ENCODE measurements around the gene PDZD2.

PDZD2 gene

DNA sequence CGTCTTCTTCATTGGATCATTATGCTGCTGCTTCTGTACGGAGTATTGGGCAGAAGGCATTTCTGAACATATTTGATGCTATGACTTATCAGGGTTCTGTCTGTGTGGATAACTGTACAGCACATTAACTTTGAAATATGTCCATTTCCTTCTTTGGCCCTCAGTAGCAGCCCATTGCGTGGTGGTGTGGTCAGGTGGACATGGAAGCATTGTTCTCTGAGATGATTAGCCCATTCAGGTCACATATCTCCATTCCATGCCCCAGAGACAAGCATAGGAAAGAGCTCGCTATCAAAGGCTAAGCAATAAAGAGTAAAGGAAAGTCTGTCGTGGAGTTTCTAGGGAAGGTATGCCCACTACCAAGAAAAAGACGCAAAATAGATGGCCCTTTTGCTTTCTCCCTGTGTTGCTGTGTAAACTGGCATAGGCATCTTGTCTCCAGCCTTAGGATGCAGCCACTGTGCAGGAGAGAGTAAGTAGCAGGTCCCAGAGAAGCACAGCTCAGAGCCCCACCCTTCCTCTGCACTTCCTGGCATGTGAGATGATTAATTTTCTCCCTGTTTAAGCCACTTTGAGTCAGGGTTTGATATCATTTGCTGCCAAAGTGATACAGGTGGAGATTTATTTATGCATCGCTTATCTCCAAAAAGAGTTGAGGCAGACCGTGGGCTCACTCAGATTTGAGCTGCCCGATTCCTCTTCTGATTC is 221.9 kb downstream of the PDZD2 start:
- in situ Hi-C loops (cut with MboI; ENCODE audit: low sequenced_read_pairs) = no loop called here

DNA sequence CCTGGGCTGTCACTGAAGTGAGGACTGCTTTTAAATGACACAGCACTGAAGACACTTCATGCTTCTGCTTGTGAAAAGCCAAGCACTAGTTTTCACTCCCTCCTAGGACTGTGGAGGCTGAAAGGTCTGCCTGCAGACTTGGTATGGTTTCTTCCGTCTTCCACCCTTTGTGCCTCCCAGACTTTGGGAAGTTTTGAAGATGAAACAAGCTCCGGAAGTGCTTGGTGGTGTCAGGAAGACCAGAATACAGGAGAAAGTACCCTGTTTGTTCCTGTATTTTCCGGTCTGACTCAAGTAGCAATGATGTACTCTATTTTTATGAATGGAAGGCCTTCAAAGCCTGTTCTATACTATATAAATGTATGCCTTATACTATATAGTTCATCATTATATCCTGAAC is 222.7 kb downstream of the PDZD2 start:
- in situ Hi-C loops (cut with MboI; ENCODE audit: low sequenced_read_pairs) = no loop called here

DNA sequence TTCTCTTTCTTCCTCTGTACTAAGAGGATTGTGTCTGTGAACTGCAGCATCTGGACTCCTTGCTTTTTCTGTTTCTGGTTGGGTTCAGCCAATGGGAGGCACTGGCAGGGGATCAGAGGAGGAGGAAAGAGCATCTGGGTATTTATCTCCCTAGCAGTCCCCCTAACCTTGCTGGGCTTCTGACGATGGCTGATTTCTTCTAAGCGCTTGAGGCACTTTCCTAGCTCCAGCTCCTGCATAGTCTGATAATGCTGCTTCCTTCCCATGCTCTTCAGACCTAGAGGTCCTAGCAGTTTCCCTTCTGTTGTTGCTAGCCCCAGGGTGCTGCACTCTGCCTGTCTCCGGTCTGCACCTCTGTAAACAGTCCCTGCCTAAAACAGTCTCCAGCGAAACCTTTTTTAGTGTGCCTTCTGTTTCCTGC is 225.1 kb downstream of the PDZD2 start:
- in situ Hi-C loops (cut with MboI; ENCODE audit: low sequenced_read_pairs) = no loop called here

DNA sequence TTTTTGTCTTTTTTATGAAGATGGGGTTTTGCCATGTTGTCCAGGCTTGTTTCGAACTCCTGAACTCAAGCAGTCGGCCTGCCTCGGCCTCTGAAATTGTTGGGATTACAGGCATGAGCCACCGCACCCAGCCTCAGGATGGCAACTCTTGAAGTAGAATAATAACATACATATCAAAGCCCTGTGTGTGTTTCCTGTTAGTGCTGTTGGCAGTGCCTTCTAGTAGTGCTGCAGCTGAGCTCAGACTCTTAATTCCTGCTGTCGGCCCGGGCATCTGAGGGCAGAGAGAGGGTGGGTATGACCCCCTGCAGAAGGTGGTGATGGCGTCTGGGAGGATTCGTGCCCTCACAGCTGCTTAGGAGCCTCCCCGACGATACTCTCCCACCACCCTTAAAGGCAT is 227.2 kb downstream of the PDZD2 start:
- in situ Hi-C loops (cut with MboI; ENCODE audit: low sequenced_read_pairs) = no loop called here

DNA sequence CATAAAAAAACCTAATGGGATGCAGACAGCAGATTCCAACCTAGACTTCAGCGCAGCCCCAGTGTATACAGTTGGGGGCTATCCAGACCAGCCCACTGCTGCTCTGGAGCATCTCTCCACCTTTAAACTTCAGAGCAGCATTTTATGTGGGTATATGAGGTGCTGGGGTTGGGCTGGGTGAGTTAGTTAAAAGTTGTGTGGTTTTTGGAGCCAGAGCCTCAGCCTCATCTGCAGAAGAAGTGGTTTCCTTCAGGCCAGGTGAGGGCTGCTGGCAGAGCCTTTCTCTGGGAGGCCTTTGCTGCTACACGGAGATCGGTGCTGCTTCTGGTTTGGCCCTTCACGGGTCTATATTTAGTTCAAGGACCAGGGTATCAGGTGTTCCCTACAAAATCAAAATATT is 228.3 kb downstream of the PDZD2 start:
- in situ Hi-C loops (cut with MboI; ENCODE audit: low sequenced_read_pairs) = no loop called here

DNA sequence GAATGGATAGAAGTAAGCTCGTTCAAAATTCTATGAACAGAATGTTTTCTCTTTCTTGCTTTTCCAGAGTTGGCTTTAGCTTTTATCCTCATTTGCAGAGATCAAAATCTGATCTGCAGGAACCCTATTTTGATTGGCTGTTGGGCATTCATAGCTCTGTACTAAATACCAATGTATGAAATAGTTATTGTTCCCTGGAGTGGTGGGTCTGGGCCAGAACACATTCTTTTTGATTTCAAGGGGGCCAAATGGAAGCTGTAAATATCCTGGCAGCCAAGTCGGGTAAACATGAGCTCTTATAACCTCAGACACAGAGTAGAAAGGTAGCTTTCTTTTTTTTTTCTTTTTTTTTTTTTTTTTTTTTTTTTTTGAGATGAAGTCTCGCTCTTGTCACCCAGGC is 241.5 kb downstream of the PDZD2 start:
- in situ Hi-C loops (cut with MboI; ENCODE audit: low sequenced_read_pairs) = no loop called here

DNA sequence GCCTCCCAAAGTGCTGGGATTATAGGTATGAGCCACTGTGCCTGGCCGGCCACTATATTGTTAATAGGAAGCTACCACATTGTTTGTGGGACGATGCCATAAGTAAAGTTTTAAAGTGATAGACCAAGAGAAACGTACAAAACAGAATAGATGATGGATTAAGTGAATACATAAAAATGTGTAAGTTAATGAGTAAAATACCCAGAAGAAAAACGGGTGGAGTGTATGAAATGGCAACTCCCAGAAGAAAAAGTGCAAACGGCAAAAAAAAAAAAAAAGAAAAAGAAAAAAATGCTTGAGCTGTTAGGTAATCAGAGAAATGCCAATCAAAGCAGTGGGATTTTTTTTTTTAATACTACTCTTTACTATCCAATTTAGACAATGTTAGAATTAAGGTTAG is 246.0 kb downstream of the PDZD2 start:
- in situ Hi-C loops (cut with MboI; ENCODE audit: low sequenced_read_pairs) = no loop called here

DNA sequence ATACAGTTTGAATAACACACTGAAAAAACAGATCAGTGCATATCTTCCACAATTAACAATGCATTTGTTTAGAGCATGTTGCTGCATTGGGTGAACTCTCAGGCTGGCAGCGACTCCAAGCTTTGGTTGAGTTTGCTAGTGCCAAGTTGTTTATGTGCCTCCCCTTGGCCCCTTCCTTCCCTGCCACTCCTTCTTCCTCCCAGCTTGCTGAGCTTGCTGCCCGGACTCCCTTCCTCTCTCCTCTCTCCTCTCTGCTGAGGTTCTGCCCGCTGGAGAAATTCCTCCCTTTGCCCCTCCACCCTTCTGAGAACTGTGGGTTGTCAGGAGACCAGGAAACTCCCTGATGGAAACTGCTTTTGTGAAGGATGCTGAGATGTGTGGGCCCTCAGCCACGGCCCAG is 247.3 kb downstream of the PDZD2 start:
- in situ Hi-C loops (cut with MboI; ENCODE audit: low sequenced_read_pairs) = no loop called here

DNA sequence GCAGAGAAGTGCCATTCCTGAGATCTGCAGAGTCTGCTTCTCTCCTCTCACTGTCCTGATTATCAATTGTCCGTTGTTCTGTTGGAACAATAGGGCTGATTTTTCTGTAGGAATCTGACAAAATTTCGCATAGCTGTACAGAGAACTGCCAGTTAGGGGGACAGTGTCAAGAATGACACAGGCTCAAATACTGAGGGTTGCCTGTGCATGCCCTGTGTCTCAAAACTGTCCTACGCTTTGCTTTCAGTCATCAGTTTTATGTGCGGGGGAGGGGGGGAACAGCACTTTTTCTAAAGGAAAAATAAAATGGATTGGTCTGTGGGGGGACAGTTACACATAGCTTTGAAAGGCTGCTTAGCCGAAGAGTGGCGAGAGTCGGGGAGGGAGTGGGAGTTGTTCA is 248.6 kb downstream of the PDZD2 start:
- in situ Hi-C loops (cut with MboI; ENCODE audit: low sequenced_read_pairs) = no loop called here

DNA sequence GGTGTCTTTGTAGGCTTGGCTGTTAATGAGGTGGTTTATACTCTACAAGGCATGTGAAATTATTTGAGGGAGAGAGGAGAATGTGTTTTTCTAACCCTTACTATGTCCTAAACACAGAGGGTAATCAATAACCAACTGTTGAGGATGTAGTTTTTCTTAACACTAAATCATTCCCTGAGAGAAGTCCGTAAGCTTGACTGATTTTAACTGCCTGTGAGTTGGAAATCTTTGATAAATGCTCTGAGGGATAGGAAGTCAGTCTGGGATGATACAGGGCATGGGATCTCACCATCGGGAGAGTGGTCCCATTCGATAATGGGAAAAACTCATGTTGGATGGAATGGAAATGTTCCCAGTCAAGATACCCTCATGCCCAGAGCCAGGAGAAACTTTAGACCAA is 249.6 kb downstream of the PDZD2 start:
- in situ Hi-C loops (cut with MboI; ENCODE audit: low sequenced_read_pairs) = no loop called here

DNA sequence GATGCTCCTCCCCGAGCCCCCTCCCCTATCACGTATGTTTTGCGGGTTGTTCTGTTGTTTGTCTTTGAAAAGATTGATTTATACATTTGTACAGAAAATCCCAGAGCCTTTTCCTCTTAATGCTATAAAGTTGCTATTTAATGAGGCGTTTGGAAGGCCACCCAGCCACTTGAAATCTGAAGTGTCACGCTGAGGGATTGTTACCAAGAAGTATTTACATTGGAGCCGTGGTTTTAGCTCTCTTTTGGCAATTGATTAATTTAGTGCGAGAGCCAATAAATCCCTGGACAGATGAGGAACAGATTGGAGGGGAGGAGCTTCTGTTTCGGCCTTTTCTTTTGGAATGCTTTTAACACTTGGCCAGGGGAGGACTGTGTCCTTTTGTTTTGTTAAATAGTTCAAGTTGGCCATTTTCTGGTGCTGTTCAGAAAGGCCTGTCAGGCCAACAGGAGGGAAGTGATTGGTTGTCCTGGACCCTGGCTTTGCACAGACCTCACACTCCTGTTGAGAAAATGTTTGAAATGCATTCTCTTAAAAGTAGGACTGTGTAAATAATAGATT is 250.2 kb downstream of the PDZD2 start:
- in situ Hi-C loops (cut with MboI; ENCODE audit: low sequenced_read_pairs) = no loop called here

DNA sequence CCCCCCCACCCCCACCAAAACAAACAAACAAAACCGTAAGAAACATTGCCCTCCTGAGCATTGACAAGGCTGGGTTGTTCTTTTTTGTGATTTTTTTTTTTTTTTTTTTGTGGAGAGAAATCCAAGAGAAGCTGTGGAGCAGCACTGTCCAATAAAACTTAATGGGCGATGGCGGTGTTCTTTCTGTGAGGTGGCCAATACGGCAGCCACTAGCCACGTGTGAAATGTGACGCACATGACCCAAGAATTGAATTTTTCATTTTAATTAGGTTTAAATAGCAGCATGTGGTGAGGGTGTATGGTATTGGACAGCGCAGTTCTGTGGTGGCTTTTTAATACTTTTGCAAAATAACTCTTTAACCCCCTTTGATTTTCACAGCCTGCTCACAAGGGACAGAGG is 251.1 kb downstream of the PDZD2 start:
- in situ Hi-C loops (cut with MboI; ENCODE audit: low sequenced_read_pairs) = no loop called here

DNA sequence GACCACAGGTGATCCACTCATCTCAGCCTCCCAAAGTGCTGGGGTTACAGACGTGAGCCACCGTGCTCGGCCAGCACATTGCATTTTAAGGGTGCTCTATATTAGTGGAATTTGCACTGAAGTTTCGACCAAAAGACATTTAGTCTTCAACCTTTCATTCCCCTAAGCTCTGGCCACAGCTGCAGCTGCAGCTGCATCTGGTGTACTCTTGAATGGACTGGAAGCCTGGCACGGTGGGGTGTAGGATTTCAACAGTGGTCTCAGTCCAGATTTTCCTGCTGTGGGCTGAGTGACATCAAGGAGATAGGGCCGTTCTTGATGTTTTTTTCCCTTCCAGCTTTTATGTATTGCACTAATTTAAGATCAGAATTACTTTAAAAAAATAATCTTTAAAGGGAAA is 255.2 kb downstream of the PDZD2 start:
- in situ Hi-C loops (cut with MboI; ENCODE audit: low sequenced_read_pairs) = no loop called here

DNA sequence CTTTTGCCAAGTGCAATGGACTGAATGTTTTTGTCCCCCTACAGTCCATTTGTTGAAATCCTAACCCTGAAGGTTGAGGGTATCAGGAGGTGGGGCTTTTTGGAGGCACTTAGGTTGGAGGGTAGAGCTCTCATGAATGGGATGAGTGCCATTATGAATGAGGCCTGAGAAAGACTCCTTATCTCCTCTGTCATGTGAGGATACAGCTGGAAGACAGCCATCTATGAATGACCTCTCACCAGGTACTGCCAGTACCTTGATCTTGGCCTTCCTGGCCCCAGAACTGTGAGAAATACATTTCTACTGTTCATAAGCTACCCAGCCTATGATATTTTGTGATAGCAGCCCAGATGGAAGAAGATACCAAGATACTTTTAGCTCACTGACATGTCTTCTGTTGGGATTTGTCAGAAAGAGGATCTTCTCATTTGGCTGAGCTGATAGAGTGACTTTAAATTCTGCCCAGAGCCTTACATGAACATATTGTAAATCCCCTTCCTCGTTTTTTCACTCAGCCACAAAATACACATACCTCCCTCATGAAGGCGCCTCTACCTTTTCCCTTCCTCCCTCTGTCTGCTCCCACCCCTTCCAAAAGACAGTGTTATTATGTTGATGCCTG is 256.4 kb downstream of the PDZD2 start:
- in situ Hi-C loops (cut with MboI; ENCODE audit: low sequenced_read_pairs) = no loop called here

DNA sequence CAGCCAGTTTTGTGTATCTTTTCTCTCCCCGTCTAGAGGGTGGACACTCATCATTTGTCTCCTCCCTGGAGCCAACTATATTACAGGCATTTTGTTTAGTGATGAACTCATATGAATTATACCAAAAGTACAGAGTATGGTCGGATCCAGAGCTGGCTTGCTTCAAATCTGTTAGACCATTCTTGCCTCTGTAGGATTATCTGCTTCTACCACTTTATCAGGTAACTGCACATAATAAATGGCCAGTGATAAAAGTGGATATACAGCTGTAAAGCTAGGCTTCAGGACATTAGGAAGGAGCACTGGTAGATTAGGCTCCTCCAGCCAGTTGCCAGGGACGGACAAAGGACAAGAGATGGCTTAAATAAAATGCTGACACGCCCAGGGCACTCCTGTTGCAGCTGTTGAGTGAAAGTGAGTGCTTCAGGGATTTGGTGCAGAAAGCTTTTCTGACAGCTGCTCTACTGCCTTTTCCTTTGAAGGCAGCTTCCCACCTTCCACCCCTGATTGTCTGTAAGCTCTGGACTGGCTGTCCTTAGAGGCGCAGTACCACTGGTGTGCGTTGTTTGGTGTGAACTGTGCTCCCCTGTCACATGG is 259.2 kb downstream of the PDZD2 start:
- in situ Hi-C loops (cut with MboI; ENCODE audit: low sequenced_read_pairs) = no loop called here

DNA sequence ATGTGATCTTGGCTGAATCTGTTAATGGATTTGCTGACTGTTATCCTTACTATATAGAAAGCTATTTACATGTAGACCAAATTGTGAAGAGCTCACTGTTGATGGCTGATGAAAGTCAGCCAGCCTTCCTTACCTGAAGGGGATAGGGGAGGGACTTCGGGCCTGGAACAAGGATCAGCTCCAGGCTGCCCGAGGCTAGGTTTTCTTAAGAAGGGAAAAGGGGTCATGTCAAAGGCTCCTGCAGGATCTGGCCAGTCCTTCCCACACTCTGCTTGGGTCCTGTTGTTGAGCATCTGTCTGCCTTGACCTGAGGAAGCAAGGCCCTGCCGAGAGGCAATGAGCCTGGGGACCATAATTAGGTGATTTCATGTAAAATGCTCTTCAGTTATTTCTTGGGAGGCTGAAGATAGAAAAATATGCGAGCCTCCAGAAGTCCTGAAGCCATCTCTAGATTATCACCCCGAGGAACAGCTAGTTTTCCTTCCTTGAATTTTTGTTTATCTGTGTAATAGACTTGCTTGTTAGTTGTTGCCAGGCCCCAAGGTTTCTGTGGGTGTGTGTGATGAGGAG is 261.4 kb downstream of the PDZD2 start:
- in situ Hi-C loops (cut with MboI; ENCODE audit: low sequenced_read_pairs) = no loop called here

DNA sequence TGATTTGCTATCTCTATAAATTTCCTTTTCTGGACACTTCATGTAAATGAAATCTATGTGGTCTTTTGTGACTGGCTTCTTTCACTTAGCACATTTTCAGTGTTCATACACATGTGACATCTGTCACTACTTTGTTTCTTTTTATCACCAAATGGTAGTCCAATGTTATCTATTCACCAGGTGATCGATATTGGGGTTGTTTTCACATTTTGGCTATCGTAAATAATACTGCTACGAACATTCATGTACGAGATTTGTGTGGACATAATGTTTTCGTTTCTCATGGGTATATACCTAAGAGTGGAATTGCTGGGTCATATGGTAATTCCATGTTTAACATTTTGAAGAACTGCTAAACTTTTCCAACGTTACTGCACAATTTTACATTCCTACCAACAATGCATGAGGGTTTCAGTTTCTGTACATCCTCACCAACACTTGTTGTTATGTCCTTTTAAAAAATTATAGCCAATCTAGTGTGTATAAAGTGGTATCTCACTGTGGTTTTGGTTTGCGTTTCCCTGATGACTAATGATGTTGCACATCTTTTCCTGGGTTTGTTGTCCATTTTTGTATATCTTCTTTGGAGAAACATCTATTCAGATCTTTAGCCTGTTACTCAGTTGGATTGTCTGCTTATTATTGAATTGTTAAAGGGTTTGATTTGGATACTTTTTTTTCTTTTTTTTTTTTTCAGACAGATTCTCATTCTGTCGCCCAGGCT is 263.0 kb downstream of the PDZD2 start:
- in situ Hi-C loops (cut with MboI; ENCODE audit: low sequenced_read_pairs) = no loop called here

DNA sequence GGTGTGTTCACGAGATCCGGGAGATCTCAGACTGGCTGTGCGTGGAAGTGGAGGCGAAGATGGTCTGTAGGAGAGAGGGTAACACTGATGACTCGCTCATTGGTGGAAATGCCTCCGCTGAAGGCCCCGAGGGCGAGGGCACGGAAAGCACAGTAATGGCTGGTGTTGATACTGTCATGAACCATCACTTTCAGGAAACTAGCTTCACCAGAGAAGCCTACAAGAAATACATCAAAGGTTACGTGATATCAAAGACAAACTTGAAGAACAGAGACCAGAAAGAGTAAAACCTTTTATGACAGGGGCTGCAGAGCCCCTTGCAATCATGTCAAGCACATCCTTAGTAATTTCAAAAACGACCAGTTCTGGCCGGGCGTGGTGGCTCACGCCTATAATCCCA is 269.5 kb downstream of the PDZD2 start:
- in situ Hi-C loops (cut with MboI; ENCODE audit: low sequenced_read_pairs) = no loop called here

DNA sequence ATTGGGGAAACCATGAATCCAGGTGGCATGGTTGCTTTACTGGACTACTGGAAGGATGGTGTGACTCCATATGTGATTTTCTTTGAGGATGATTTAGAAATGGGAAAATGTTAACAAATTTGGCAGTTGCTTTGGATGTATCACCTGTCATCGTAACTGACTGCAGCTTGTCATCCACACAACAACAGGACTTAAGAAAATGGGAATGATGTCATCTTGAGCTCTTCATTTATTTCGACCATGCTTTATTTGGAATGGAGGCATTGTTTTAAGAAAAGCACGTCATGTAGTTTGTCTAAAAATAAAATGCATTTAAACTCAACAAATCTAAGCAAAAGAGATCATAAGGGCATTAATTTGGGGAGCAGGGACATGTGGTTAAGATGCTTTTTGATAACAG is 270.1 kb downstream of the PDZD2 start:
- in situ Hi-C loops (cut with MboI; ENCODE audit: low sequenced_read_pairs) = no loop called here

DNA sequence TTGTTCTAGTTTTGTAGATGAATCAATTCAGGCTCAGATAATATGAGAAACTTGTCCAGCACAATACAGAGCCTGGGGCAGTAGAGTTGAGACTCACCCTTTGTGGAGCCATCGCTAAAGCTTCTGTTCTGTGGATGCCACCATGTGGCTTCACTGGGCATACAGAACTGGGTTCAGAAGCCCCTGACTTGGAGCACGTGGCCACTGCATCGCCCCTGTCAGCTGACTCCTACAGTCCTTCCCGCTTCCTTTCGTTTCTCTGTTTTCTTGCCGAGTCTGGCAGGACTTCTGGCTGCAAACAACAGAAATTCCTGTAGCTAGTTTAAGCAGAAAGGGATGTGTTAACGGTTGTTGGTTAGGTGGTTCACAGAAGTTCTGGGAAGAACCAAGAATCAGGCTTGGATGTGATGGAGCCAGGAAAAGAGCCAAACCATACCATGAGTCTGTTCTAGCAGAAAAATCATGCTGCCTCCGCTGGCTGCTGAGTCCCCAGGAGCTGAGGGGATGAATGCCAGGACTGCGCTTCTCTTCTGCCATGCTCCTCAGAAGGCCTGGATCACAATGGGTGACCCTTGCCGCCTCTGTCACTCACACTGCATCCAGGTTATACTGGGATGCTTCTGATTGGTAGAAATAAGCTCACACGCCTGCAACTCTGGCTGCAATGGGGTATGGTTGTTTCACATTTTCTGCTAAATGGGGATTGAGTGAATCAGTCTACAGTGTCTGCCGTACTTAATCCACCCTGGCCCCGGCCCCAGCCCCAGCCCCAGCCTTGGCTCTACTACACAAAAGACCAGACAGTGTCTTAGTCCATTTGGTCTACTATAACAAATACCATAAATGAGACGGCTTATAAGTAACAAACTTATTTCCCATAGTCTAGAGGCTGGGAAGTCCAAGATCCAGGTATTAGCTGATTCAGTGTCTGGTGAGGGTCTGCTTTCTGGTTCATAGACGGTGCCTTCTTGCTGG is 272.6 kb downstream of the PDZD2 start:
- in situ Hi-C loops (cut with MboI; ENCODE audit: low sequenced_read_pairs) = no loop called here

Measured in hTERT RPE-1 (cell line).